GM12892 (cell line): ENCODE results near the gene KAZALD1.

Experiments used
- POLR2A ChIP-seq: IDR thresholded peaks from 2 replicates; pipeline ENCODE4 v1.6.1; 2011; ENCODE audit warnings: low read depth, low read length, control low read depth
- POLR2AphosphoS5 ChIP-seq: IDR thresholded peaks from 2 replicates; pipeline ENCODE4 v1.6.1; 2011; ENCODE audit warnings: low read depth, low read length, control low read depth

DNA sequence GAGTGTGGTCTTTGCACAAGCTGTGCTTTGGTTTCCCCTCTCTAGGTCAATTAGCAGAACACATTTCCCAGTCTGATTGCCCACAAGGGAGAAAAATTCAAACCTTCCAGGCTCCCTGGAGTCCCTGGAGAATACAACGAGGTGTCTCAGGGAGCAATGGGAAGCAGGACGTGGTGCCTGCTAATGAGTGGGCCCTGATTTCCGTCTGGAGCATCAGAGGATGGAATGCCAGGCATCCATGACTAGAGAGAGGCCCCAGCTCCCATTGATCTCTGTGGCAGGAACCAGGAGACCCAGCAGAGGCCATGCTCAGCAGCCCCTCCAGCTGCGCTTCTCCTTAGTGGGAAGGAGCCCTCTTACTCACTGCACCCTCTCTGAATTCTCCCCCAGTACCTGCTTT, 36.1 kb downstream of the KAZALD1 start:
- no peak for TF ChIP-seq POLR2A
- no peak for TF ChIP-seq POLR2AphosphoS5
